OCI-LY7 (cell line): Measurements from ENCODE around the gene STK32C. TPM values are rescaled to one million over a fixed set of nuclear protein-coding genes. Genes with fewer than 3 reads are reported as not detected.
A peak's percentile ranks its signal among the peaks of the same experiment; 100 is the strongest.
"Not testable (repeated sequence)": the region's sequence is repeated elsewhere in the genome, so short reads cannot be mapped to it uniquely, and the experiment has no call there.

Experiments
- BruUV-seq: library from RNA; stranded (reverse); fragments of 400-500 nt; replicated peaks from 2 replicates; lab custom pipeline; 2021; lab: Mats Ljungman, UMichigan
- CTCF ChIA-PET: fragments of 300-600 bp; sonication (Branson Sonifier 250); formaldehyde crosslinking; loops from one replicate; lab custom pipeline; 2022; ENCODE audit warnings: antibody characterized with exemption; ENCODE audit not compliant: unreplicated experiment; lab: Charles Lee
- POLR2A ChIA-PET: fragments of 300-600 bp; sonication (Branson Sonifier 250); formaldehyde crosslinking; loops from one replicate; lab custom pipeline; 2022; ENCODE audit warnings: antibody characterized with exemption; lab: Charles Lee
- DNase-seq: peaks from one replicate; pipeline ENCODE4 v3.0.0-alpha.2; 2015; ENCODE audit warnings: low spot score
- H2AFZ ChIP-seq: fragments of 200-600 bp; sonication (generic), shearing (Covaris generic); 2 replicates; pipeline ENCODE4 v1.6.1; 2014; ENCODE audit warnings: mild to moderate bottlenecking, antibody characterized with exemption, low read length, moderate library complexity
- H3K27ac ChIP-seq: fragments of 200-600 bp; sonication (generic); 2 replicates; pipeline ENCODE4 v1.5.1; 2014; ENCODE audit warnings: mixed run types, low read depth, mild to moderate bottlenecking, moderate library complexity, low read length, inconsistent platforms; ENCODE audit not compliant: poor library complexity, severe bottlenecking
- H3K36me3 ChIP-seq: fragments of 200-600 bp; sonication (generic); 2 replicates; pipeline ENCODE4 v1.6.1; 2014; ENCODE audit warnings: mild to moderate bottlenecking, antibody characterized with exemption, low read length, moderate library complexity, mixed read lengths; ENCODE audit not compliant: insufficient read depth
- H3K4me1 ChIP-seq: fragments of 200-600 bp; sonication (generic); 2 replicates; pipeline ENCODE4 v1.5.1; 2014; ENCODE audit warnings: mild to moderate bottlenecking, low read length; ENCODE audit not compliant: insufficient read depth, poor library complexity, severe bottlenecking
- H3K4me2 ChIP-seq: fragments of 200-600 bp; sonication (generic); 2 replicates; pipeline ENCODE4 v1.6.1; 2014; ENCODE audit warnings: mild to moderate bottlenecking, low read length
- H3K4me3 ChIP-seq: fragments of 200-600 bp; sonication (generic); 2 replicates; pipeline ENCODE4 v1.5.1; 2014; ENCODE audit warnings: mild to moderate bottlenecking, low read depth, low read length; ENCODE audit not compliant: poor library complexity, severe bottlenecking
- H3K79me2 ChIP-seq: fragments of 200-600 bp; sonication (generic); 2 replicates; pipeline ENCODE4 v1.6.1; 2016; ENCODE audit warnings: low read depth, mild to moderate bottlenecking, low read length, moderate library complexity, mixed read lengths; ENCODE audit not compliant: insufficient read depth
- H3K9me2 ChIP-seq: fragments of 200-600 bp; sonication (generic); 2 replicates; pipeline ENCODE4 v1.6.1; 2016; ENCODE audit warnings: mild to moderate bottlenecking, low read length, mixed read lengths; ENCODE audit not compliant: insufficient read depth
- H3K9me3 ChIP-seq: fragments of 200-600 bp; sonication (generic); 2 replicates; pipeline ENCODE4 v1.6.1; 2014; ENCODE audit warnings: mild to moderate bottlenecking, mixed run types, low read length, mixed read lengths
- H4K20me1 ChIP-seq: fragments of 200-600 bp; sonication (generic); 2 replicates; pipeline ENCODE4 v1.6.1; 2014; ENCODE audit warnings: mild to moderate bottlenecking, antibody characterized with exemption, low read length, moderate library complexity, mixed read lengths; ENCODE audit not compliant: insufficient read depth
- EZH2phosphoT487 ChIP-seq: fragments of 200-600 bp; sonication (generic); IDR thresholded peaks from 2 replicates; pipeline ENCODE4 v1.6.1; 2018; ENCODE audit warnings: low read depth, borderline replicate concordance, mild to moderate bottlenecking, mixed run types, antibody characterized with exemption, low read length, moderate library complexity, mixed read lengths
- intact Hi-C: fragments of 100-400 bp; cut with micrococcal nuclease; formaldehyde crosslinking; loops from one replicate; pipeline ENCODE4 v1.10.0; 2022; ENCODE audit not compliant: unreplicated experiment
- total RNA-seq, 2 experiments: library from RNA; depleted of rRNA in 1 of 2; stranded (reverse); fragments of >200 nt in 1 of 2; shearing (Covaris generic) in 1 of 2; gene quantifications; 2 replicates each; pipeline ENCODE4 v1.2.3, GENCODE V29; 2014 to 2022
- TF ChIP-seq, protein P1 (sequence below): fragments of 200-600 bp; sonication (generic); conservative IDR thresholded peaks from 2 replicates; pipeline ENCODE4 v1.5.1; 2014; ENCODE audit warnings: mild to moderate bottlenecking, antibody characterized with exemption, low read length, moderate library complexity, mixed read lengths

The STK32C gene
- total RNA-seq, 2 experiments from 2014 or later, result 13.1 to 30.4 TPM

DNA sequence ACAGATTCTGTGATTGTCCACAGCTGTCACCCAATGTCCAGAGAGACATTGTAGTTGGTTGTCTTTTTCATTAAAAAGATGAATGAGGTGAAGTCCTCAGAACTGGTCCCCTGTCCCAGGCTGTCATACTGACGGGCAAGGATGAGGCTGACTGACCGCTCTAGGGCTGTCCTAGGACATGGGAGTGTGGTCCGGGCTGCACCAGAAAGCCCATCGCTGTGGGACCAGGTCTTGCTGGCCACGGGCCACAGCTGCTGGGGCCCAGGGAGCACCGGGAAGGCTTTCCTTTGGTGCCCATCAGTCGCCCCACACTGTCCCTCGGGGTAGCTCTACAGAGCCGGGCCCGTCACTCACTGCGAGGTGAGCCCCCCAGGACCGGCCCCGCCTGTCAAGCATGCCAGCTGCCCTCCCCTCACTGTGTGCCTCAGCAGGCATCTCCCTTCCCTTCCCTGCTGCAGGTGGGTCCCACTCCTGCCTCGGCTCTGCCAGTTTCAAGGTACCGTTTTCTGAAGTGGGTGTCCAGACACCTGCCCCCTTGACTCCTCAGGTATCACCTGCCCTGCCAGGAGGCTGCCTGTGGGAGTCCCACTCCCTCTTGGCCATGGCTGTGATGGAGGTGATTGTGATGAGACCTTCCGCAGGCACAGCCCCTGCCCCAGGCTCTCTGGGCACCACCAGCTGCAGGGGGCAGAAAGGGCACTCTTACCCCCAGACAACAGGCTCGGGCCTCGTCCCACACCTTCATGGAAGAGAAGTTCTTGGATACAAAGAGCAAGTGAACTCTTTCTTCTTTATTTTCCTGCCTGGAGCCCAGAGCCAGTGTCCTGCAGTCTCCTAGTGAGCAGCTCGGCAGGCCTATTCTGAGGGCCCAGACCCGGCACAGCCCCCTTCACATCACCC, 46.0 kb upstream of the STK32C start:
- Histone ChIP-seq H3K79me2 (no peaks in the 10 kb centered on the region), H3K9me2 (no peaks in the 10 kb centered on the region), H3K4me1 (peaks cover 6% of the 10 kb centered on the region), H4K20me1 (no peaks in the 10 kb centered on the region), H3K4me2 (no peak overlapping the region), H3K9me3 (no peaks in the 10 kb centered on the region), H3K27ac (no peak overlapping the region), H3K36me3 (no peaks in the 10 kb centered on the region), H2AFZ (no peak overlapping the region), H3K4me3 (no peak overlapping the region)
- CTCF ChIA-PET, result interaction anchor here (0.6 kb wide), 1 partner anchor 51 kb away, joined by 5 read pairs; no protein-coding TSS in a partner anchor
- DNase-seq, result no peak
- POLR2A ChIA-PET, result no interaction called here
- BruUV-seq, result no TSS peak
- intact Hi-C loops, result no loop called here
- TF ChIP-seq EZH2phosphoT487, result no peak
- TF ChIP-seq, protein P1, sequence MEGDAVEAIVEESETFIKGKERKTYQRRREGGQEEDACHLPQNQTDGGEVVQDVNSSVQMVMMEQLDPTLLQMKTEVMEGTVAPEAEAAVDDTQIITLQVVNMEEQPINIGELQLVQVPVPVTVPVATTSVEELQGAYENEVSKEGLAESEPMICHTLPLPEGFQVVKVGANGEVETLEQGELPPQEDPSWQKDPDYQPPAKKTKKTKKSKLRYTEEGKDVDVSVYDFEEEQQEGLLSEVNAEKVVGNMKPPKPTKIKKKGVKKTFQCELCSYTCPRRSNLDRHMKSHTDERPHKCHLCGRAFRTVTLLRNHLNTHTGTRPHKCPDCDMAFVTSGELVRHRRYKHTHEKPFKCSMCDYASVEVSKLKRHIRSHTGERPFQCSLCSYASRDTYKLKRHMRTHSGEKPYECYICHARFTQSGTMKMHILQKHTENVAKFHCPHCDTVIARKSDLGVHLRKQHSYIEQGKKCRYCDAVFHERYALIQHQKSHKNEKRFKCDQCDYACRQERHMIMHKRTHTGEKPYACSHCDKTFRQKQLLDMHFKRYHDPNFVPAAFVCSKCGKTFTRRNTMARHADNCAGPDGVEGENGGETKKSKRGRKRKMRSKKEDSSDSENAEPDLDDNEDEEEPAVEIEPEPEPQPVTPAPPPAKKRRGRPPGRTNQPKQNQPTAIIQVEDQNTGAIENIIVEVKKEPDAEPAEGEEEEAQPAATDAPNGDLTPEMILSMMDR, result no peak

DNA sequence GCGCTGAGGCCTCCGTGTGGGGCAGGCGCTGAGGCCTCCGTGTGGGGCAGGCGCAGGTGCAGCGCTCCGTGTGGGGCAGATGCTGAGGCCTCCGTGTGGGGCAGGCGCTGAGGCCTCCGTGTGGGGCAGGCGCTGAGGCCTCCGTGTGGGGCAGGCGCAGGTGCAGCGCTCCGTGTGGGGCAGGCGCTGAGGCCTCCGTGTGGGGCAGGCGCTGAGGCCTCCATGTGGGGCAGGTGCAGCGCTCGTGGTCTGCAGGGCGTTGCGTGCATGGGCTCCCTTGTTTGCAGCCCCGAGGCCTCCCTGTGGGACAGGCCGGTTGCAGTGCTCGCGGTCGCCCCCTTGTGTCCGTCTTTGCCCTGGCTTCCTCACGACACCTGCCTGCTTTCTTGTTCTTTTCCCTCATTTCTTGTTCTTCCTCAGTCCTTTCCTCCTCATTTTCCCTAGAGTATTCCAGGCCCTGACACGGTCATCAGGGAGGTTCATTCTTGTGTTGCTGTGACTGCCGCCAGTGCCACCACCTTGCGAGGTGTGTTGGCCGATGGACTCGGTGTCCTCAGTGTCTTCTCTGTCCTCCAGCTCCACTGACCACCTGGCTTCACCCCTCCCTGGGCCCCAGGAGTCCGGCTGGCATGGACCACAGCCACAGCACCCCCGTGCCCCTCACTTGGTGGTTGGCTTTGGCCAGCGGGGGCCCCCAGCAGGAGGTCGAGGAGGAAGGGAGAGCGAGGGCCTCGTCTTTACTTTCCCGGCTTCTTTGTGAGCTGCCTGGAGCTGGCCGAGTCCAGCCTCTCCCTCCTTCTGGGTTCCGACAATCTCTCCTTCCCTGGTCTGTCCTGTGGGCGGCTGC, 44.9 kb upstream of the STK32C start:
- H3K4me3 ChIP-seq, H3K79me2 ChIP-seq, H4K20me1 ChIP-seq, BruUV-seq, POLR2A ChIA-PET, H3K36me3 ChIP-seq, H2AFZ ChIP-seq, H3K9me3 ChIP-seq, H3K27ac ChIP-seq, H3K4me1 ChIP-seq, H3K4me2 ChIP-seq, H3K9me2 ChIP-seq: not testable (repeated sequence)
- peak; percentile 66 for DNase-seq
- TF ChIP-seq, protein P1, result peak; percentile 74
- CTCF ChIA-PET, result interaction anchor here (0.6 kb wide), 1 partner anchor 50 kb away, joined by 5 read pairs; no protein-coding TSS in a partner anchor
- intact Hi-C loops, result loop anchor here (1.0 kb wide), 1 partner anchor 129 kb away; no protein-coding TSS in a partner anchor
